ENCODE results near the gene CHCHD6.

CHCHD6 gene

GRCh38 chr3:126979046-126979628 is 275.1 kb downstream of the CHCHD6 start:
- no peak for ATAC-seq

GRCh38 chr3:126980266-126980811 is 276.3 kb downstream of the CHCHD6 start:
- no peak for ATAC-seq
- DNase-seq, result no peak

More at GRCh38 chr3:126979046-126979628, 275.1 kb downstream of the CHCHD6 start:
- DNase-seq, result no peak

DNA sequence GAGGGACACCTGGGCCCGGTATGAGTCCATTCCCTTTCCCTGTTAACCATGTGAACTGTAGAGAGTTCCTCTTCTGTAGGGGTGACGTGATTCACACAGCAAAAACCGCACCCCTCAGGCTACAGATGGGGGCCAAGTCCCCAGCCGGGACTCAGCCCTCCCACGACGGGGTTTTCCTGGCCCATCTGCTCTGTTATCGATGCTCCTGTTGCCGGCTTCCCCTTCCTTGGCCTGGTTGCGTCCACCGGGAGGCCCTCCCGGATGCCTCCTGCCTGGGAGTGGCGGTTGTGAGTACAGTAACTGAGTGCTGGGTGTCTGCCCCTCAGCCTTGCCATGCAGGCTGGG is 278.1 kb downstream of the CHCHD6 start:
- DNase-seq (peak; percentile 73), ATAC-seq (peak; percentile 65)

DNA sequence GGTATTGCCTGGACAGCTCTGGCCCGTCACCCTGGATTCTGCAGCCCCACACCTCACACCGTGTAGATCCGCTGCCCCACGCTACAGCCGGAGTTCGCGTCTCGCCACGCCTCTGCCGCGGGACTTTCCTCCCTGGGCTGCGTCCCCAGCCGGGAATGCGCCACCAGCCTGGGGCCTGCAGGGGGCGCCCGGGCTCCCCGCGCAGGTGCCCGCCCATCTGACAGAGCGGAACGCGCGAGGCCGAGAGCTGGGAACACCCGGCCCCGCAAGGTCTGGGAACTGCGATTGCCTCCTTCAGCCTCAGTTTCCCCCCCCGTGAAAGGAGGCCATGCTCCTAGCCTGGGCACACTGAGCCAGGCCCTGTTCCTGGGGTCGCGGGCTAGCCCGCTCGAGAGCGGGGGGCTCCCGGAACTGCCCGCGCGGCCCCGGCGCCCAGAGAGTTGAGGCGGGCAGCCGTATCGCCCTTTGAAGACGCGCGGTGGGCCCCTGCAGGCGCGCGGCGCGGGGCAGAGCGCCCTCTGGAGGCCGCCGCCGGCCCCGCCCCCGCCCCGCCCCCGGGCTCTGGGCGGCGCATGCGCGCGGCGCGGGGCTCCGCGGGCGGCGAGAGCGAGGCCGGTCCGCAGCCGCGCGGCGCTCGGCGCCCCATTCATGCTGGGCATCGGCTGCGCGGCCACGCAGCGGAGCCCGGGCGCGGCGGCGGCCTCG is 278.6 kb downstream of the CHCHD6 start, which contains the start of gene PLXNA1:
Gene PLXNA1 (plus strand): TSS at position 645 of the 705 bp plus-strand sequence. CDS start 5,479 bp downstream, outside the sequence.
- peak; percentile 75 for ATAC-seq
- DNase-seq, result peak; percentile 85

DNA sequence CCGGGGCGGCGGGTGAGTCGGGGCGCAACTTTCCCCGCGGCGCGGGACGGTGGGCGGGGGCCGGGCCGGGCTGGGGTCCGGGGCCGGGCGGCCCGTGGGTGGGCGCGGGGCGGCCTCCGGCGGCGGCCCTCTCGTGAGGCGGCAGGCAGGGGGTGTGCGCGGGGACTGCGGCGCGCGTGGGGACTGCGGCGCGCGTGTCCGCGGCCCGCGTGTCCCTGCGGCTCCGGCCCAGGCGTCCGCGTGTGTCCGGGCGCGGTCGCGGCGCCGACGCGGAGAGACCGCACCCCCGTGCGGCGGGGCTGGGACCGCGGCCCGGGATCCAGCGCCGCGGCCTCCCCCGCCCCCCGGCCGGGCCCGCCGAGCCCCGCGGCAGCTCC is 279.2 kb downstream of the CHCHD6 start:
- DNase-seq, result no peak
- no peak for ATAC-seq

- DNase-seq (peak; percentile 40), ATAC-seq (no peak)
Observed at GRCh38 chr3:126983653-126984390, 279.8 kb downstream of the CHCHD6 start.

- ATAC-seq (no peak), DNase-seq (no peak)
Observed at GRCh38 chr3:126984391-126985131, 280.5 kb downstream of the CHCHD6 start.

DNA sequence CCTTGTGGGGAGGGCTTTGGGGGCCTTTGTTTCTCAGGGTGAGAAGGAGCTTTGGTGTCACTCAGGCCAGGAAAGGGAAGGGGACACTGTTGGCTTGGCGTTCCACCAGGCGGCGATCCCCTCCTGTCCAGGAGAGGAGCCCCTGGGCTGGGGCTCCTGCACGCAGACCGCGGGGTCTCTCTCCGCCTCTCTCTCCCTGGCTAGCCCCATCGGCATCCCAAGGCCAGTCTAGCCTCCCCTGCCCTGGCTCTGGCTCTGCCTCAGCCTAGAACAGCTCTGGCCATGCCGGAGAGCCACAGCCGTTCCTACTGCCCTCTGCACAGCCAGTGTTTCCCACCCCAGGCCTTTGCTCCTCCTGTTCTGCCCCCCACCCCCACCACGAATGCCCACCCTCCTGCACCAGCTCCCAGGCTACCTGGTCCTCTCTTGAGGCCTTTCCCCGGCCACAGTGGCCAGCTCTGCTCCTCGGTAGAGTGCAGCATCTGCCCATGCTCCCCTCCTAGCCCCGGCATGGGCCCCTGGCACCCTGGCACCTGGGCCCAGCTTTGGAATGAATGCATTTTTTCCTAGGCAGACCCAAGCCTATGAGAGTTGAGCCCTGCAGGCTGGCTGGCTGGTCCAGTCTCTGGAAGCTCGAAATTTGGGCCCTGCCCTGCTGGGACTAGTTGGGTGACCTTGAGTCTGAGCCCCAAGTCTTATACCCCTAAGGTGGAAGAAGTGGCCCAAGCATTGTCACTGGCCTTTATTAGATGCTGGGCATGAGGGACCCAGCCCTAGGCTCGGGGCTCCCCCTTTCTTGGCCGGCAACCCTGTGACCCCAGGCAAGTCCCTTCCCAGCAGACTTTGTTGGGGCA is 281.3 kb downstream of the CHCHD6 start:
- DNase-seq (no peak), ATAC-seq (no peak)

DNA sequence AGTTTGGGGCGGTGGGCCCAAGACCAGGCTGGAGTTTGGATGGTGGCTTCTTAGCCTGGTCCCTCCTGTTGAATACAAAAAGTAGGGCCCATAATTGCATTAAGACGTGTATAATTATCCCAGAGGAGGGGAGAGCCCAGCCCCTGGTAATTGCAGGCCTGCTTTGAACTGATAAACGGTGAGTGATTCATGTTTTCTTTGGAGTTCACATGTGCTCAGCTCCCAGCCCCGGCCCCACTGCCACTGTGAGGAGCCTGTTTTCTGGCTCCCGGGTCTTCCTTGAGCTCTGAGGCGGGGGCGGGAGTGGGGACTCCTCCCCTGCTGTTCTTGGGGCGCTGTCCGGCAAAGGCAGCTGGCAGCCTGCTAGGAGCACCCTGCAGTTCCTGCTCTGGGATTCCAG is 282.0 kb downstream of the CHCHD6 start:
- DNase-seq (no peak), ATAC-seq (no peak)

- DNase-seq (no peak), ATAC-seq (no peak)
Observed at GRCh38 chr3:126987129-126987528, 283.1 kb downstream of the CHCHD6 start.

GRCh38 chr3:126987596-126987995 is 283.6 kb downstream of the CHCHD6 start:
- DNase-seq (no peak), ATAC-seq (no peak)

DNA sequence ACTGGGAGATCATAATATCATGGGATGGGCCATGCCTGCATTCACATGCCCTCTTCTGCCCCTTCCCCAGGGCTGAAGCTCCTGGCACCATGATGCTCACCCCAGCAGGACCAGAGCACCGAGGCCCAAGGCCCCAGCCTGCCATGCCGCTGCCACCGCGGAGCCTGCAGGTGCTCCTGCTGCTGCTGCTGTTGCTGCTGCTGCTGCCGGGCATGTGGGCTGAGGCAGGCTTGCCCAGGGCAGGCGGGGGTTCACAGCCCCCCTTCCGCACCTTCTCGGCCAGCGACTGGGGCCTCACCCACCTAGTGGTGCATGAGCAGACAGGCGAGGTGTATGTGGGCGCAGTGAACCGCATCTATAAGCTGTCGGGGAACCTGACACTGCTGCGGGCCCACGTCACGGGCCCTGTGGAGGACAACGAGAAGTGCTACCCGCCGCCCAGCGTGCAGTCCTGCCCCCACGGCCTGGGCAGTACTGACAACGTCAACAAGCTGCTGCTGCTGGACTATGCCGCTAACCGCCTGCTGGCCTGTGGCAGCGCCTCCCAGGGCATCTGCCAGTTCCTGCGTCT is 284.5 kb downstream of the CHCHD6 start:
- no peak for DNase-seq
- no peak for ATAC-seq

DNA sequence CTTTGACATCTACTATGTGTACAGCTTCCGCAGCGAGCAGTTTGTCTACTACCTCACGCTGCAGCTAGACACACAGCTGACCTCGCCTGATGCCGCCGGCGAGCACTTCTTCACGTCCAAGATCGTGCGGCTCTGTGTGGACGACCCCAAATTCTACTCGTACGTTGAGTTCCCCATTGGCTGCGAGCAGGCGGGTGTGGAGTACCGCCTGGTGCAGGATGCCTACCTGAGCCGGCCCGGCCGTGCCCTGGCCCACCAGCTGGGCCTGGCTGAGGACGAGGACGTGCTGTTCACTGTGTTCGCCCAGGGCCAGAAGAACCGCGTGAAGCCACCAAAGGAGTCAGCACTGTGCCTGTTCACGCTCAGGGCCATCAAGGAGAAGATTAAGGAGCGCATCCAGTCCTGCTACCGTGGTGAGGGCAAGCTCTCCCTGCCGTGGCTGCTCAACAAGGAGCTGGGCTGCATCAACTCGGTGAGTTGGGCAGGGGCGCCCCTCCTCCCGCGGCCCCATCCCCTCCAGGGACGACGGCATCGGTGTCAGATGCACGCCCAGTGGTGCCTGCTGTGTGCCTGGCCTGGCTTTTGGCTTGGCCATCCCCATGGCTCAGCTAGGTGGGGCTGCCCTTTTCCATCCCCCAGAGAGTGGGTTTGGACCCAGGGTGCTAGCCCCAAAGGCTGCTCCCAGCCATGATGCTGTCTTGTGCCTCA is 285.4 kb downstream of the CHCHD6 start:
- ATAC-seq, result no peak
- no peak for DNase-seq

DNA sequence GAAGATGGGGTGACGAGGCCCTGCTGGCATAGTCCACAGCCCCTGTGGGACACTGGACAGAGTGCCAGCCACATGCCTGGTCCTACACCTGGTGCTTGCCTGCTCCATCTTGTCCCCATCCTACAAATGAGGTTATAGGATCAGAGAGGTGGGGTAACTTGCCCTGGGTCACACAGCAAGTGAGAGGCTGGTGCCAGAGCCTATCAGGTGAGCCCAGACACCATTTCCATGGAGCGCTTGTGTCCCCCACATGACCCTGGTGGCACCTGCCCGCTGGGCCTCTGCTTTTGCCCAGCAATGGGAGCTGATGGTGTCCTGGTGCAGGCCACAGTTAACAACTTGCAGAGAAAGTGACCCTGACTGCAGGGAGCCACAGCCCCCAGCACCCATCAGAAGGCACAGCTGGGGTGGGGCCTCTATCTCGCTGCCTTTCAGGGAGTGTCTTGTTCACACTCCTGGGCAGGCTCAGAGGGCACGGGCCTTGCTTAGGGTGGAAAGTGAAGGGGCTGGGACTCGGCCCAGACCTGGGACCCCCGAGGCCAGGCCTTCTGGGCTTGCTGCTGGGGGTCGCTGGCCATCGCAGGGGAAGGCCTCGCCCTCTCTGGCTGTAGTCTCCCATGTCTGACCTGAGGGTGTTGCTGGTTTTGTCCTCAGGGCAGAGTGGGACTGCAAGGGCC is 286.1 kb downstream of the CHCHD6 start:
- ATAC-seq (no peak), DNase-seq (no peak)

- DNase-seq (no peak), ATAC-seq (no peak)
Observed at GRCh38 chr3:126990890-126991289, 286.9 kb downstream of the CHCHD6 start.

GRCh38 chr3:126991366-126992200 is 287.5 kb downstream of the CHCHD6 start:
- DNase-seq, result no peak
- ATAC-seq, result no peak

- ATAC-seq (no peak), DNase-seq (no peak)
Observed at GRCh38 chr3:126992216-126992615, 288.2 kb downstream of the CHCHD6 start.

DNA sequence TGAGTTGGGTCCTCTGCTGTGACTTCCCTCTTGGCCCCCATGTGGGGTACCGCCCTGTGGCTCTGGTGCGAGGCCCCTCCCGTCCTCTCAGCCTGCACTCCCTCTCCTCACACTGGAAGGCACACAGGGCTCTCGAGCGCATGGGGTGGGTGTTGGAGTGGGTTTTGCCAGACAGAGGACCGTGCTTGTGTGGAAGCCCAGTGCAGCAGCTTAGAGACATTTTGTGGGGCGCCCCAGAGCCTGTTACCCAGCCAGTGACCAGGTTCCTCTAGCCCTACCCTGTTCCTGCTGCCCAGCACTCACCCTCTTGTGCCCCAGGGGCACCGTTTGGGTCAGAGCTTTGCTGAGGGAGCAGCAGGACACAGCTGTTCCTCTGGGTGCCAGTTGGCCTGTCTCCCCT is 288.7 kb downstream of the CHCHD6 start:
- ATAC-seq (no peak), DNase-seq (no peak)

GRCh38 chr3:126993436-126993835 is 289.4 kb downstream of the CHCHD6 start:
- ATAC-seq, result no peak

More at GRCh38 chr3:126993436-126993835, 289.4 kb downstream of the CHCHD6 start:
- DNase-seq, result no peak
